Gastrocnemius medialis (tissue), 4 donors: ENCODE results near the gene IL4R. TPM values are rescaled to one million over a fixed set of nuclear protein-coding genes. Genes with fewer than 3 reads are reported as not detected.

Source experiments
- ATAC-seq, 2 donors: fragments of 150-250 bp; one replicate each; pipeline ENCODE4 v1.9.1; 2016
- DNase-seq, 2 donors: peaks; one replicate each; pipeline ENCODE4 v3.0.0-alpha.2; 2019
- H3K27ac ChIP-seq, 4 donors: fragments of 200-600 bp; sonication (generic); 1 replicate in 1 of 4; 2 replicates in 3 of 4; pipeline ENCODE4 v1.5.1; 2016 to 2018; ENCODE audit warnings: mild to moderate bottlenecking in 2 of 4, moderate library complexity in 1 of 4
- H3K27me3 ChIP-seq, 3 donors: fragments of 200-600 bp; sonication (generic) in 2 of 3; 1 replicate in 1 of 3; 2 replicates in 2 of 3; pipeline versions ENCODE4 v1.5.1 to v1.6.0; 2016 to 2019; ENCODE audit warnings: mild to moderate bottlenecking in 1 of 3, moderate library complexity in 1 of 3
- H3K36me3 ChIP-seq, 2 donors: fragments of 200-600 bp; sonication (generic) in 1 of 2; one replicate each; pipeline ENCODE4 v1.5.1; 2017 to 2018
- H3K4me1 ChIP-seq, 2 donors: fragments of 200-600 bp; sonication (generic) in 1 of 2; one replicate each; pipeline ENCODE4 v1.5.1; 2016 to 2017; ENCODE audit warnings: mild to moderate bottlenecking in 2 of 2
- H3K4me3 ChIP-seq, 4 donors: fragments of 200-600 bp; sonication (generic) in 3 of 4; 1 replicate in 1 of 4; 2 replicates in 3 of 4; pipeline ENCODE4 v1.5.1; 2016 to 2019; ENCODE audit warnings: mild to moderate bottlenecking in 2 of 4
- H3K9me3 ChIP-seq, 3 donors: fragments of 200-600 bp; sonication (generic) in 2 of 3; 1 replicate in 1 of 3; 2 replicates in 2 of 3; pipeline ENCODE4 v1.5.1; 2016 to 2019
- CTCF ChIP-seq, 5 experiments: fragments of 450-650 bp in 3 of 5; fragments of 200-600 bp in 2 of 5; sonication (generic) in 2 of 5; IDR thresholded peaks in 4 of 5; conservative IDR thresholded peaks in 1 of 5; 1 replicate in 4 of 5; 2 replicates in 1 of 5; pipeline ENCODE4 v1.5.1; 2016 to 2019; ENCODE audit warnings: antibody characterized with exemption in 5 of 5, mild to moderate bottlenecking in 3 of 5, moderate library complexity in 3 of 5
- POLR2A ChIP-seq, 2 donors: fragments of 450-650 bp; IDR thresholded peaks; one replicate each; pipeline ENCODE4 v1.6.1; 2017; ENCODE audit warnings: antibody characterized with exemption in 2 of 2, mild to moderate bottlenecking in 2 of 2, moderate library complexity in 2 of 2
- in situ Hi-C, 4 donors: fragments of 200-750 bp; cut with MboI; loops; one replicate each; pipeline versions ENCODE4 v1.15.0 to v1.8.0; 2017; ENCODE audit warnings: low sequenced_read_pairs in 4 of 4
- intact Hi-C: fragments of 100-400 bp; cut with DNase I; formaldehyde crosslinking; loops from one replicate; pipeline ENCODE4 v1.15.1; 2023; ENCODE audit warnings: low total_unique reads
- total RNA-seq, 4 donors: library from RNA; depleted of rRNA; stranded (reverse); fragments of >200 nt; gene quantifications; one replicate each; pipeline versions ENCODE4 v1.1.0 to v1.2.3, GENCODE V29; 2016

IL4R gene
- total RNA-seq, 4 donors from 2014 or later: 4.5 to 7.4 (median 6.5) TPM

- intact Hi-C loops (no loop called here), in situ Hi-C loops (loop anchor here in 1 of 4 donors (25.0 kb wide), 1 partner anchor 100 kb away; the partner anchor contains the start of gene IL21R)
Observed at GRCh38 chr16:27311897-27312303, 1.9 kb upstream of the IL4R start.

DNA sequence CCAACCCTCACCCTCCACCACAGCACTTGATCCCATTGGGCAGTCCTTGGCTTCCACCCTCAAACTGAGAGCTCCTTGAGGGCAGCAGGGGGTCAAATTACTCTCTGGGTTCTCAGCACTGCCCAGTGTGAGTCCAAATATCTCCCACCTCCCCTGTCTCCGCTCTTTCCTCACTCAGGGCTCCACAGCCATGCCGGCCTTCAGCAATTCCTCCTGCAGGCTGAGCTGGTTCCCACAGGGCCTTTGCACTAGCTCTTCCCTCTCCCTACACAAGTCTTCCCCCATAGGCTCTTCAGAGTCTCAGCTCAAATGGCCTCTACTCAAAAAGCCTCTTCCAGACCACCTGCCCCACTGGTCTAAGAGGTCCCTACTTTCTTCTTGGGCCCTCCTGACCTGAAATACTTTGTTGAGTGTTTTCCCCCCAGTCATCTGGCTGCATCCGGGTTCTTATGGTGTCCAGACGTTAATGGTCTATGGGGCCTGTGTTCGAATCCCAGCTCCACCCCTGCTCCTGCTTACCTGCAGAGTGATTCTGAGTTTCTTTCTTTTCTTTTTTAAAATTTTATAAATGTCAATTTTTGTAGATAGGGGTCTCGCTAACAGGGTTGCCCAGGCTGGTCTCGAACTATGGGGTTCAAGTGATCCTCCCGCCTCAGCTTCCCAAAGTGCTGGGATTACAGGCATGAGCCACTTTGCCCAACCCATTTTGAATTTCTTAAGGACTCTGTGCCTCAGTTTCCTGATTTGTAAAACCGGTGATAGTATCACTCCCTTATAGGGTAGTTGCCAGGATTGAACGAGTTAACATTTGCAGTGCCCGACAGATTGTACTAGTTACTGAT lies 973 bp upstream of the IL4R start:
- Histone ChIP-seq H3K9me3 (peaks cover 0 to 6% (median 0%) of the 10 kb centered on the region in 3 donors), H3K4me1 (peaks cover 8% of the 10 kb centered on the region in 2 donors), H3K36me3 (no peaks in the 10 kb centered on the region), H3K4me3 (peak overlapping the region; percentile 59 to 73 (median 66)), H3K27ac (peak overlapping the region; percentile 78 to 88 (median 82)), H3K27me3 (peaks cover 7 to 15% (median 13%) of the 10 kb centered on the region in 3 donors)
- DNase-seq: no peak
- in situ Hi-C loops (loop anchor here in 1 of 4 donors (25.0 kb wide), 1 partner anchor 100 kb away; the partner anchor contains the start of gene IL21R), intact Hi-C loops (no loop called here)
- TF ChIP-seq CTCF (IDR thresholded peaks at IDR 0.05 in 4 of 5, conservative IDR thresholded peaks at IDR 0.05 in 1 of 5) (no peak), POLR2A (IDR thresholded peaks at IDR 0.05) (no peak)
- ATAC-seq: no peak

More at GRCh38 chr16:27311897-27312303, 1.9 kb upstream of the IL4R start:
- peaks cover 8% of the 10 kb centered on the region in 2 donors for H3K4me1 ChIP-seq
- no peaks in the 10 kb centered on the region for H3K36me3 ChIP-seq
- DNase-seq (no peak), ATAC-seq (no peak)
- H3K9me3 ChIP-seq: peaks cover 0 to 6% (median 0%) of the 10 kb centered on the region in 3 donors
- no peak overlapping the region for H3K27ac ChIP-seq
- TF ChIP-seq CTCF (IDR thresholded peaks at IDR 0.05 in 4 of 5, conservative IDR thresholded peaks at IDR 0.05 in 1 of 5) (no peak), POLR2A (IDR thresholded peaks at IDR 0.05) (no peak)
- H3K4me3 ChIP-seq: no peak overlapping the region
- peaks cover 7 to 15% (median 13%) of the 10 kb centered on the region in 3 donors for H3K27me3 ChIP-seq

GRCh38 chr16:27314161-27314723 lies 468 bp downstream of the IL4R start:
- Histone ChIP-seq H3K4me3 (peak overlapping the region; percentile 59 to 73 (median 66)), H3K9me3 (no peaks in the 10 kb centered on the region), H3K36me3 (no peaks in the 10 kb centered on the region), H3K27ac (peak overlapping the region; percentile 78 to 88 (median 82)), H3K27me3 (peaks cover 7 to 15% (median 13%) of the 10 kb centered on the region in 3 donors), H3K4me1 (peaks cover 8% of the 10 kb centered on the region in 2 donors)
- in situ Hi-C loops (loop anchor here in 1 of 4 donors (25.0 kb wide), 1 partner anchor 98 kb away; the partner anchor contains the start of gene IL21R), intact Hi-C loops (no loop called here)
- ATAC-seq (peak; percentile 23 to 45), DNase-seq (no peak)
- TF ChIP-seq POLR2A (IDR thresholded peaks at IDR 0.05) (no peak), CTCF (IDR thresholded peaks at IDR 0.05 in 4 of 5, conservative IDR thresholded peaks at IDR 0.05 in 1 of 5) (no peak)

GRCh38 chr16:27314986-27315332 lies 1.2 kb downstream of the IL4R start:
- peaks cover 8% of the 10 kb centered on the region in 2 donors for H3K4me1 ChIP-seq
- H3K36me3 ChIP-seq: no peaks in the 10 kb centered on the region
- TF ChIP-seq CTCF (IDR thresholded peaks at IDR 0.05 in 4 of 5, conservative IDR thresholded peaks at IDR 0.05 in 1 of 5): no peak
- no peak for TF ChIP-seq POLR2A (IDR thresholded peaks at IDR 0.05)
- H3K27me3 ChIP-seq: peaks cover 7 to 15% (median 13%) of the 10 kb centered on the region in 3 donors
- H3K27ac ChIP-seq: peak overlapping the region; percentile 78 to 88 (median 82)
- intact Hi-C loops: loop anchor here (5.0 kb wide), 1 partner anchor 78 kb away; no protein-coding TSS in a partner anchor
- H3K4me3 ChIP-seq: peak overlapping the region; percentile 59 to 73 (median 66)
- H3K9me3 ChIP-seq: no peaks in the 10 kb centered on the region
- ATAC-seq: no peak
- in situ Hi-C loops: loop anchor here in 1 of 4 donors (25.0 kb wide), 1 partner anchor 97 kb away; the partner anchor contains the start of gene IL21R
- no peak for DNase-seq
